Activated CD4-positive, CD25-positive, alpha-beta regulatory T cell treated with anti-CD3 and anti-CD28 coated beads, Interleukin-2, amount 50 U/mL, for 72 hours (primary cell): Measurements from ENCODE around the gene HOPX.
"Not testable (repeated sequence)": the region's sequence is repeated elsewhere in the genome, so short reads cannot be mapped to it uniquely, and the experiment has no call there.

Experiments used
- DNase-seq: peaks from one replicate; pipeline ENCODE4 v3.0.0; 2021

HOPX gene, protein sequence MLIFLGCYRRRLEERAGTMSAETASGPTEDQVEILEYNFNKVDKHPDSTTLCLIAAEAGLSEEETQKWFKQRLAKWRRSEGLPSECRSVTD

DNA sequence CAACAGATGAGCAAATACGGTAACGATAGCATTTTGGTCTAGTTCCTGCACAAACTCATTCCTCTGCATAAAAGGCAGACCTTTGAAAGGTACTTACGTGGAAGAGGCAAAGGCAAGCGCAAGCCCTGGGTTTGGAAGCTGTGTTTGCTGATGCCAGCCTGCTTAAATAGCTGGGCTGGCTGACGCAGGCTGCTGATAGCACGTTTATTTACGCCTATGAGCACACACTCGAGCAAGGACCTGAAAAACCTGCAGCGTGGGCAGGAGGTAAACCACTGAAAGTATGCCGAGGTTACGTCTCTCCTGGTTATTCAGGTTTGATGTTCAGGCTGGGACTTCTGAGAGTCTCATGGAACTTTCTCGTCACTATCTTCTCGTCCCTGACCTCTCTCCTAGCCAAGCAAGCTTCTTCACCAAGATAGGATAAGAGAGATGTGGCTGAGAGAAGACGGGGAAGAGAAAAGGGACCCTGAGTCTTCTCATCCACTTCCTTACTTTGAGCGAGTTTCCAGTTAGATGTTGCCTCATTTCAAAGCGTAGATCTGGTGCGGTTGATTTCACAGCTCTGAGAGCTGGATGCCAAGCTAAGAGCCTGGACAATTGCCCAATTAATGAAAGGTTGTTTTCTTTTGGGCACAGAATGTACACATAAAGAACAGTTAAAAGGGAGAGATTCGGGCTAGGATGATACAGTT is at the start of gene HOPX:
Gene HOPX (minus strand): TSS at position 139 of the 695 bp plus-strand sequence. CDS start 23,480 bp downstream, outside the sequence.
- peak; percentile 38 for DNase-seq

DNA sequence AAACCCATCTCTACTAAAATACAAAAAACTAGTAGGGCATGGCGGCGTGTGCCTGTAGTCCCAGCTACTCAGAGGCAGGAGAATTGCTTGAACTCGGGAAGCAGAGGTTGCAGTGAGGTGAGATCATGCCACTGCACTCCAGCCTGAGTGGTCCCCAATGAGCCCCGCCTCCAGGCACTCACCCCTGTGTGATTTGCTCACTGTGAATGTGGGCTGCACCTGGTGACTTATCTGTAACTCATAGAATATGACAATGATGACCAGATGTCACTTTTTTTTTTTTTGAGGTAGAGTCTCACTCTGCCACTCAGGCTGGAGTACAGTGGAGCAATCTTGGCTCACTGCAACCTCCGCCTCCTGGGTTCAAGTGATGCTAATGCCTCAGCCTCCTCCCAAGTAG is 49.0 kb upstream of the HOPX start:
- no peak for DNase-seq

DNA sequence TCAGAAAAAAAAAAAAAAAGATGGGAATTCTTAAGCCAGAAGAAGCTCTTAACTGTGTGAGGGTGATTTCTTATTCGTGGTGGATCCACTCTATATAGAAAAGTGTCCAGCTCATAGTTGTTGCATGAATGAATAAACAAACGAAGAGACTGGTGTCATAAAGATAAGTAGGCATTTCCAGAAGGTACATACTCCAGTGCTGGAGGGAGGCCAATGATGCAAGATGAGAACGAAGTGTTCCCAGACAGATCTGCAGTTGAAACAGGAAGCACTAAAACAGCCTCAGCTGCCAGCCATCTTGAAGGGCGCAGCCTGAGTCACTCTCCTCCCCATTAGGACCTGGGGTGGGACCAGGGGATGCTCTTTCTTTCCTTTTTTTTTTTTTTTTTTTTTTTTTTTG is 47.4 kb upstream of the HOPX start:
- DNase-seq = no peak

DNA sequence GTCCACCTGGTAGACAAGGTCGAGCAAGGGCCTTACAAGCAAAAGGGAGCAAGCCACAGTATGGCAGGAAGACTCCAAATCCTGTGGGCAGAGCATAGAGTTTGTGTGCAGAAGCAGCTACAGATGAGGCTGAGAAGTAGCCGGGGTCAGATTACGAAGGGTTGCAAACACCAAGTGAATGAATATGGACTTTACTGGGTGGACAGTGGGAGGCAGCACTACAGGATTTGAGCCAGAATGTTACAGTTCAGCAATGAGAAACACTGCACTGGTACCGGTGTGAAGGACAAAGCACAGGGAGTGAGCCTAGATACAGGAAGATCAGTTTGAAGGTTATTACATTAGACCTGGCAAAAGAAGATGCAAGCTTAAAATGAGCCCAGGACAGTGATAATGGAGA is 46.1 kb upstream of the HOPX start:
- DNase-seq = no peak

DNA sequence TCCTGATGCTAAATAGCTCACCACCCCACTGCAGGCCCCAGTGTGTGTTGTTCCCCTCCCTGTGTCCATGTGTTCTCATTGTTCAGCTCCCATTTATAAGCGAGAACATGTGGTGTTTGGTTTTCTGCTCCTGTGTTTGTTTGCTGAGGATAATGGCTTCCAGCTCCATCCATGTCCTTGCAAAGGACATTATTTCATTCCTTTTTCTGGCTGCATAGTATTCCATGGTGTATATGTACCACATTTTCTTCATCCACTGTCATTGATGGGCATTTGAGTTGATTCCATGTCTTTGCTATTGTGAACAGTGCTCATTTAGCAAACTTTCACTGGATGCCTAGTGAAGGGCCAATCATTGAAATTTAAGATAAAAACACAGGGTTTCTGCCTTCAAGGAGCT is 45.5 kb upstream of the HOPX start:
- DNase-seq = not testable (repeated sequence)

DNA sequence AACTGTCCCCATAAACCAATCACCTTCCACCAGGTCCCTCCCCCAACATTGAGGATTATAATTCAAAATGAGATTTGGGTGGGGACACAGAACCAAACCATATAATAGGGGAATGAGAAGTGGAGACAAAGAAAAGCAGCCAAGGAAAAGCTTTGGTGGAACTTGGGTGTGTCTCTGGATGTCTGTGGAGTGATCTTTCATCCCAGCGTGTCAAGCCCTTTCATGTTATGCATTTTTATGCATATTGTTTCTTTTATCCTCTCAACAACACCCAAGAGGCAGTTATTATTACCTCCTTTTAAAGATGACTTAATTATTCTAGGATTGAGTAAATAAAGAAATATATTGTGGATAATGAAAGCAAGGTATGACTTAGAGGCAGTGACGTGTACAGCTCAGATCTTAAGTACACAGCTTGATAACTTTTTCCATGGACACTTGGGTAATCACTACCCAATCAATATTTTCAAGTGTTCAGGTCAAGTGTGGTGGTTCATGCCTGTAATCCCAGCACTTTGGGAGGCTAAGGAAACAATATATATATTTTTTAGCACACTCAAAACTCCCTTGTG is 42.6 kb upstream of the HOPX start:
- no peak for DNase-seq

DNA sequence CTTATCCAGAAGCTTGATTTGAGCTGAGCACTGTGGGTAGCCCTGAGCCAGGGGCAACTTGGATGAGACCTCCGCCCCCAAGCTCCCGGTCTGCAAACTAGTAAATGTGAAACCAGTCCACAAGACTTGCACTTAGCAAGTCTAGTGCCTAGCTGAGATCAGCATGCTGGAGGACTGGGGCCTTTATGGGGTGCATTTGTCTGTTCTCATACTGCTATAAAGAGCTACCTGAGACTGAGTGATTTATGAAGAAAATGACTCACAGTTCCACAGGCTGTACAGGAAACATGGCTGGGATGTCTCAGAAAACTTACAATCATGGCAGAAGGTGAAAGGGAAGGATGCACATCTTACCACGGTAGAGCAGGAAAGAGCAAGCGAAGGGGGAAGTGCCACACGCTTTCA is 42.1 kb upstream of the HOPX start:
- DNase-seq = no peak

DNA sequence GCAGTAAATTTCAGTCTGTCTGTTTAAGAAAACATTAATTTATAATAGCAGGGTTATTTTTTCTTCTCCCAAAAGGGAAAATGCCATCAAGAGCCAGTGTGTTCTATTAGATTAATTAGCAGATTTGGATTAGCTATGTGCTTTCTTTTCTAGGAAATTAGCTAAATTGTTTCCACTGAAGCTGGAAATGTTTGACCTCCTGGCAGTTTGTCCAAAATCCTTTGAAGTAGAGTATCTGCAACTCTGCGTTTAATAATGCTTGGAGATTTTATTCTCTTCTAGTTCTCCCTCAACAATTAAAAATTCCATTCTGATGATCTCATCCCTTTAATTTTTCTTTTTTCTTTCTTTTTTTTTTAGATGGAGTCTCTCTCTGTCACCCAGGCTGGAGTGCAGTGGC is 27.1 kb upstream of the HOPX start:
- DNase-seq = no peak

DNA sequence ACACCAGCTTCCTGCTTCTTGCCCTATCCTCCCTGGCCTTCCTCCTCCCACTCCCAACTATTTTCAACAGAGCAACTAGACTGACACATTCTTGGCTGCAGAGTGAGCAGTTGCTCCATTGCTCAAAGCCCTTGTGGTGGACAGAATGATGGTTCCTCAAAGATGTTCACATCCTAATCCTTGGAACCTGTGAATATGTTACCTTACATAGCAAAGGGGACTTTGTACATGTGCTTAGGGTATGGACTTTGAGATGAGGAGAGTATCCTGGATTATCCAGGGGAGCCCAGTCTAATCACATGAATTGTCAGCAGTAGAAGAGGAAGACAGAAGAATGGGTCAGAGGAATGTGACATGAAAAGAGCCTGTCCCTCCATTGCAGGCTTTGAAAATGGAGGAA is 24.9 kb upstream of the HOPX start:
- no peak for DNase-seq

DNA sequence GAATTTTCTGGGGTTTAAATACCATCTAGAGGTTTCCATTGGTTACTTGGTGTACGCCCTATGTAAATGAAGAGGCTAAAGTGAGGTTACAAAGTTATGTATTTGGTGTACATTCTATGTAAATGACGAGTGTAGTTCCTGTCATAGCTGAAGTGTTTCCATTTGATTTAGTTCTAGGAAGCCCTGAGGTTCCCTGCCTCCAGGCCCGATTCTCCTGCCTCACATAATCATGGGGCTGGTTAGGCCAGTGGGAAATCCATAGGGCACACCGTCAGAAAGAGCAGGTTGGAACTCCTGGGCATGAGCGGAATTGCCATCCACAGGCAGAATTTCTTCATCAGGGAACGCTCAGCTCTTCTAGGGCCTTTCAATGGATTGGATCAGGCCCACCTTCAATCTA is 24.2 kb upstream of the HOPX start:
- no peak for DNase-seq

DNA sequence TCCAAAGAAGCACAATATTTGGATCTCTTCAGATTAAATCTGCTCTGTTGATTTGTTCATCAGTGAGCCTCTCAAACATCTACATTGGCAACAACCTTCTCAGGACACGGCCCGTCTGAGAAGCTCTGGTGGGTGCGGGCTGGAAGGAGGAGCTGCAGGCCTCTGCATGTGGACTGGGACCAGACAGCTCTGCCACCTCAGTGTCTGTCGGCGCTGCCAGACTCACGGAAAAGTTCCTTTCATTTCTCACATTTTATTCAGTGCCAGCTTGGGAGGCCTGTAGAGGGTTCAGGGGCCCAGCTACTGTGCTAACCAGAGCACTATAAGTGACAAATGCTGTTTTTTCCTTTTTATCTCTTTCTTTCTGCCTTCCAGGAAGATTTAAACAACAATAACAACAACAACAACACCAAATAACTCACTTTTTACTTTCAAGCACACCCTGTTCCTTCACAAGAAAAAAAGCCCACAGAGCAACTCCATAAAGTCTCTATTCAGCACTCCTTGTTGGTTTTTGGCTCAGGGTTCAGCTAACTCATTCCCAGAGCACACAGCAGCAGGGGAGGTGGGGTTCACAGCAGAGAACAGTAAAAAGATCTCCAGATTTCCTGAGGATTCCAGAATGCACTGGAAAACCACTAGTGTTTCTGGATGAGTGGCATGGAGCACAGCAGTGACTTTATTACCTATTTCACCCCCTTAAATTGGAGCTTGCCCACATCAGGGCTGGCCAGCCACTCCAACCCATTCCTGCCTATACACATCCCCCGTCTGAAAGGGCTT is 23.2 kb upstream of the HOPX start:
- no peak for DNase-seq

DNA sequence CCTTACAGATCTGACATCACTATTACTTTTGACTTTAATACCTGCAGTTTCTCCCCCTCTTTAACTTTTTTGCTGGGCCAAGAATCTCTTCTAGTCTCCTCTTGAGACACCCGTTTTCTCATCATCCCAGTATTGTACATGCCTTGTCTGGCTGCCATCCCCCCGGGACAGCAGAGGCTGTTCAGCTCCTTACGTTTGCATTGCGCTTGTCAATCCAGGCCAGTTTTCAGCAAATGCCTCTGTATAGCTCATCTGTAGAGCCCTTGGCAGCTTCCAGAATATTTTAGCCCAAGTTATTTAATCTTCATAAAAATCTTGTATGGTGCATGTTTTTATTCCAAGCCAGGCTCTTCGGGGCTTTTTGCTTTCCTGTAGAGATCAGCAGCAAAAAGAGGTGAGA is 22.3 kb upstream of the HOPX start:
- no peak for DNase-seq

DNA sequence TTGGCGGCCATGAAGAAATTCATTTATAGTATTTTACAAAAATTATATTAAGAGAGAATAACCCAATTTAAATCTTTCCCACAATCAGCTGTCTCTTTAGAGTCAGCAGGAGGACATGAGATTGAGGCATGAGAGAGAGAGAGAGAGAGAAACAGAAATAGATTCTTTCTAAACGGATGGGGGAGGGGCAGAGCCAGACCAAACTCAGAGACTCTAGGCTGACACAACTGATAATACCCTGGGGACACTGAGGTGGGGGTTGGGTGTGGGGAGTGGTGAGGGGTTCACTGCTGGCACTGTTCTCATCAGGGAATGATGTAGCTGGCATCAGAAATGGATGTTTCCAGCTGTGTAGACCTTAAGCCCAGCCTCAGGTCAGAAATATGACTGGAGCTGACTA is 20.5 kb upstream of the HOPX start:
- DNase-seq = no peak

DNA sequence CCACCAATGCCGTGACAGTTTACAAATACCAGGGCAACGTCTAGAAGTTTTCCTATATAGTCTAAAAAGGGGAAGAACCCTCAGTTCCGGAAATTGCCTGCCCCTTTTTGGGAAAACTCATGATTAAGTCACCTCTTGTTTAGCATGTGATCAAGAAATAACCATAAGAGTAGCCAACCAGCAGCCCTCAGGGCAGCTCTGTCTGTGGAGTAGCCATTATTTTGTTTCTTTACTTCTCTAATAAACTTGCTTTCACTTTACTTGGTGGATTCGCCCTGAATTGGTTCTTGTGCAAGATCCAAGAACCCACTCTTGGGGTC is 20.0 kb upstream of the HOPX start:
- DNase-seq = no peak

DNA sequence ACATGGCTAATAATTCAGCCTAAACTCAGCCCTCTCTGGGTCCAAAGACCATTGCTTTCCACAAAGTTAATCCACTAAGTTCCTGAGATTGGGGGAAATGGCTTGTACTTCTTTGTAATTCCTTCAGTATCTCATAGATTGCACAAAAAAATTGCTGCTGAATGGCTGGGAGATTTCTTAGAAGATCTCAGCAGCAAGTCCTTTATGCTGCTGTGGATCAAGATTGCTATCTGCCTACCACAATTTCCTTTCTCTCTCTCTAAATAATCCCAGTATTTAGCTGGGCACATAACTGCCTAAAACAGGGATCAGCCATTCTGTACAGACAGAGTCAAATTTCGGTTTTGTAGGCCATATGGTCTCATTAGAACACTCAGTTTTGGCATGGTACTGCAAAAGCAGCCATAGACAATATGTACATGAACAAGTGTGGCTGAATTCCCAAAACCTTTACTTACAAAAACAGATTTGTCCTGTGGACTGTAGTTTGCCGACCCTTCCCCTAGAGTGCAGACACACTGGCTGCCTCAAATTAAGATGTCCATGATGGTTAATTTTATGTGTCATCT is 18.5 kb upstream of the HOPX start:
- DNase-seq = no peak

DNA sequence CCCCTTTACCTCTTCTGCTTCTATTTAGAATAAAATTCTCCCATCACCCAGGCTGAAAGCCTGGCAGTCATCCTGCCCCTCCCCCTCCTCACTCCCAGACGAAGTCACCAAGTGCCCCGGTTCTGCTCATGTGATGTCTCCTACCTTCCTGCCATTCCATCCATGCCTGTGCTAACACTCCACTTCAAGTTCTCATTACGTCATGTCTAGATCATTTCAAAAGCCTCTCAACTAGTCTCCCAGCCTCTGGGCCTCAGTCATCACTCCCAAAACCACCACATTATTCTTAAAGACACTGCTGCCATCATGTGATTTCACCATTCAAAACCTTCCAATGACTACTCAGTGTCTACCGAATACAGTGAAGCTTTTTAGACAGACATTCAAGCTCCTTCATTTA is 17.2 kb upstream of the HOPX start:
- DNase-seq = no peak

DNA sequence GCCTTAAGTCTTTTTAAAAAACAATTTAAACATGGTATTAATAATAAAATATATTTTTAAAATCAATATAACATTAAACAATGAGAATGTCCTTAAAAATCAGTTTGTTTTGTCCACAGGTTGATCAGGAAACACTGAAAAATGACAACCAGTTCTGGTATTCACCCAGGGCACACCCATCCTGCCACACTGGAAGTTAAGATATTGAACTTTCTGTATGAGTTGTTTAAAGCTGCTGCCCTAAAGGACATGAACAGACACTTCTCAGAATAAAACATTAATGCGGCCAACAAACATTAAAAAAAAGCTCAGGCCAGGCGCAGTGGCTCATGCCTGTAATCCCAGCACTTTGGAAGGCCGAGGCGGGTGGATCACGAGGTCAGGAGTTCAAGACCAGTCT is 15.0 kb upstream of the HOPX start:
- no peak for DNase-seq

DNA sequence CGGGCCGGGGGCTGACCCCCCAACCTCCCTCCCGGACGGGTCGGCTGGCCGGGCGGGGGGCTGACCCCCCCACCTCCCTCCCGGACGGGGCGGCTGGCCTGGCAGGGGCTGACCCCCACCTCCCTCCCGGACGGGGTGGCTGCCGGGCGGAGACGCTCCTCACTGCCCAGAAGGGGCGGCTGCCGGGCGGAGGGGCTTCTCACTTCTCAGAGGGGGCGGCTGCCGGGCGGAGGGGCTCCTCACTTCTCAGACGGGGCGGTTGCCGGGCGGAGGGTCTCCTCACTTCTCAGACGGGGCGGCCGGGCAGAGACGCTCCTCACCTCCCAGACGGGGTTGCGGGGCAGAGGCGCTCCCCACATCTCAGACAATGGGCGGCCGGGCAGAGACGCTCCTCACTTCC is 12.4 kb upstream of the HOPX start:
- DNase-seq = not testable (repeated sequence)

DNA sequence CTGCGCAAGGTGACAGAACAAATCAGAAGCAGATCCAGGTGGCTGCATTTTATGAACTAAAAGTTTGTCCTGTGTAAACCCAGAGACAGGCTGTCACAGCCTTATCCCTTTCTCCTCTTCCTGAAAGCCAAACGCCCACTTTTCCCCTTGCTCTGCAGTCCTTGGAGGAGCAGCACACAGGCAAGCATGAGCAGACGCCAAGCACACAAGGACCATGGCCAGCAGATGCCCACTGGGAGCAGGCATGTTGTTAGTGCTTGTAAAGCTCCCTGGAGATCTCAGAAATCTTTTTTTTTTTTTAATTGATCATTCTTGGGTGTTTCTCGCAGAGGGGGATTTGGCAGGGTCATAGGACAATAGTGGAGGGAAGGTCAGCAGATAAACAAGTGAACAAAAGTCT is 11.5 kb upstream of the HOPX start:
- no peak for DNase-seq

DNA sequence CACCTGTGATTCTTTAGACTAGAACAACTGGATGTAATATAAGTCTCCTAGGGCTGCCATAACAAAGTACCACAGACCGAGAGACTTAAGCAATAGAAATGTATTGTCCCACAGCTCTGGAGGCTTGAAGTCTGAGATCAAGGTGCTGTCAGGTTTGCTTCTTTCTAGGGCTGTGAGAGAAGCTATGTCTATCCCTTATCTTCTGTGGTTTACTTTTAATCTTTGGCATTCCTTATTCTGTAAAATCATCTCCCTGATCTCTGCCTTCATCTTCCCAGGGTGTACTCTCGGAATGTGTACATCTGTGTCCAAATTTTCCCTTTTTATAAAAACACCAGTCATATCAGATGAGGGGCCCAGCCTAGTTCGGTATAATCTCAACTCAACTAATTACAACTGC is 10.3 kb upstream of the HOPX start:
- no peak for DNase-seq

DNA sequence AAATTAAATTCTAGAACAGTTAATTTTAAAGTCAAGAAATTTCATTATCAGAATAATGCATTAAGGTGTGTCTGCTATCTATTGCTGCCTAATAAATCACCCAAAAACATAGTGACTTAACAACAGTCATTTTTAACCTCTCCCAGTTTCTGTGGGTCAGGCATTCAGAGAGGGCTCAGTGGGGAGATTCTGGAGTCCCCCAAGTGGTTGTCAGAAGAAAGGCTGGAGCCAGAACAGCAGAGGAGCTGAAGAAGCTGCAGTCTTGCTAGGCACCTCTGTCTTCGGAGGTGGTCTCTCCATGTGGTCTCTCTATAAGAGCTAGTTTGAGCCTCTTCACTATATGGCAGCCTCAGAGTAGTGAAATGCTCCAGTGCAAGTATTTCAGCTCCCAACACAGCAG is 9.3 kb upstream of the HOPX start:
- no peak for DNase-seq

DNA sequence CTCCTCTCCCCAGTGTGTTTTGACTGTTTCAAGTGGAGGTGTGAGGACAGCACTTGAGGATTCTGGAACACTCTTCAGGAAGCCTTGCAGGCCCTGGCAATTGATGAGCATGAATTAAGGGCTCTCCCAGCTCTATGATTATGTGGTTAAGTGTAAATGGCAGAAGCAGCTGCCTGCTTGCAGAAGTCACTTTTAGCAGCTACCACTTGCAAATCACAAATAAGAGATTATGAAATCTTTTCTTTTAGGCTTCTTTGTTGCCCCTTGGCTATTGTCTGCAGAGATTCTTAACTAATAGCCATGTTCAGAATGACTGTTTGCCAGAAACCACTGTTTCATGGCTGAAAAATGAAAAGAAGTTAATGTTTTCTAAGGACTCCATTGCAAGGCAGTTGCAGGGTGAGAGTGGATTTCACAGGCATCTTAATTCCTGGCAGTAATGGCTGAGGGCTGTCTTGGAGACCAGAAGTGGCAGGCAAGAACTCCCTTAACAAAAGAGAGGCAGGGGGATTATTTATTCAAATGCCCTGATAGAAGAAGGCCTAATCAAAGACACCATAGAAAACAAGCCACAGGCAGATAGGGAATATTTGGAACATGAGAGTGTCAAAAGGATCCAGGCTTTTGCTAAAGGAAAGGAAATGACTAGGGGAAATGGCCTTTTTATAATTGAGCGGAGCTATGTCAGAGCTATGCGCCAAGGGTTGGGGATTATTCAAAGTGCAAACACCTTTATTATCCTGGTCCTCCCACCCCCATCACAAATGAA is 8.3 kb upstream of the HOPX start:
- DNase-seq = no peak

DNA sequence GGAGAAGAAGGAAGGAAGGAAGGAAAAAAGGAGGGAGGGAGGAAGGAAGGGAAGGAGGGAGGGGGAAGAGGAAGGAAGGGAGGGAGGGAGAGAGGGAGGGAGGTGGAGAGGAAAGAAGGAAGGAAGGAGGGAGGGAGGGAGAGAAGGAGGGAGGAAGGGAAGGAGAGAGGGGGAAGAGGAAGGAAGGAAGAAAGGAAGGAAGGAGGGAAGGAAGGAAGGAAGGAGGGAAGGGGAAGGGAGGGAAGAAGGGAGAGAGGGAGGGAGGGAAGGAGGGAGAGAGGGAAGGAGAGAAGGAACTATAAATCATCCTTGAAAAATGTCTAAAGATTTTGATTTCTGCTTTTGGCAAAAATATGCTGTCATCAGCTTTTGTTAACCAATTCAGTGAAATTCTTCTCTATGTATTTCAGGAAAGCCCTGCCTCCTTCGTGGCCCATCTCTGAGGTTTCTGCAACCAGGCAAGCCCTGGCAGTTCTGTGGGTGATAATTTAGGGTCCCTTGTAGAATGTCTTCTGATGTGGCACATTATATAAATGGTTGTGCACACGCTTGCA is 7.1 kb upstream of the HOPX start:
- no peak for DNase-seq
